Suprapubic skin (tissue), 4 donors: ENCODE measurements around the gene UBR1.

Experiments
- POLR2A ChIP-seq, 2 donors: fragments of 450-650 bp; IDR thresholded peaks; one replicate each; pipeline ENCODE4 v1.6.1; 2017; ENCODE audit warnings: antibody characterized with exemption in 2 of 2, mild to moderate bottlenecking in 2 of 2, moderate library complexity in 2 of 2
- POLR2AphosphoS5 ChIP-seq, 3 donors: sonication (generic); formaldehyde crosslinking; IDR thresholded peaks; one replicate each; pipeline ENCODE4 v1.6.1; 2017; ENCODE audit warnings: antibody characterized with exemption in 3 of 3
- TF ChIP-seq, protein P1 (sequence below), 2 donors: fragments of 200-600 bp in 1 of 2; fragments of 450-650 bp in 1 of 2; sonication (generic) in 1 of 2; IDR thresholded peaks; one replicate each; pipeline ENCODE4 v1.5.1; 2016 to 2019; ENCODE audit warnings: antibody characterized with exemption in 2 of 2, mild to moderate bottlenecking in 1 of 2, moderate library complexity in 1 of 2

DNA sequence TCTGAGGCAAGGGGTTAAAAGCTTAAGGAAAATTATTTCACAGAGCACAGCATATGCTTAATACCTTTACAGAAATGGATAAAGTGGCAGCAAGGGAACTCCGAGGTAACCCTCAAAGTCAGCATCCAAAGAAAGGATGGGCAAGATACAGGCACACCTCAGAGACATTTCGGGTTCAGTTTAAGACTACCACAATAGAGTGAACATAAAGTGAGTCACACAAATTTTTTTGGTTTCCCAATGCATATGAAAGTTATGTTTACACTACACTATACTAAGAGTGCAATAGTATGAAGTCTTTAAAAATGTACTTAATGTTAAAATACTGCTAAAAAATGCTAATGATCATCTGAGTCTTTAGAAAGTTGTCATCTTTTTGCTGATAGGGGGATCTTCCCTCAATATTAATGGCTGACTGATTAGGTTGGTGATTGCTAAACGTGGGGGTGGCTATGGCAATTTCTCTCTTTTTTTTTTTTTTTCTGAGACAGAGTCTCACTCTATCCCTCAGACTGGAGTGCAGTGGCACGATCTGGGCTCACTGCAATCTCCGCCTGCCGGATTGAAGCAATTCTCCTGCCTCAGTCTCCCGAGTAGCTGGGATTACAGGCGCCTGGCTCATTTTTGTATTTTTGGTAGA lies 10.0 kb downstream of the UBR1 start:
- TF ChIP-seq POLR2A (IDR thresholded peaks at IDR 0.05) (no peak), POLR2AphosphoS5 (IDR thresholded peaks at IDR 0.05) (no peak)
- TF ChIP-seq, protein P1, sequence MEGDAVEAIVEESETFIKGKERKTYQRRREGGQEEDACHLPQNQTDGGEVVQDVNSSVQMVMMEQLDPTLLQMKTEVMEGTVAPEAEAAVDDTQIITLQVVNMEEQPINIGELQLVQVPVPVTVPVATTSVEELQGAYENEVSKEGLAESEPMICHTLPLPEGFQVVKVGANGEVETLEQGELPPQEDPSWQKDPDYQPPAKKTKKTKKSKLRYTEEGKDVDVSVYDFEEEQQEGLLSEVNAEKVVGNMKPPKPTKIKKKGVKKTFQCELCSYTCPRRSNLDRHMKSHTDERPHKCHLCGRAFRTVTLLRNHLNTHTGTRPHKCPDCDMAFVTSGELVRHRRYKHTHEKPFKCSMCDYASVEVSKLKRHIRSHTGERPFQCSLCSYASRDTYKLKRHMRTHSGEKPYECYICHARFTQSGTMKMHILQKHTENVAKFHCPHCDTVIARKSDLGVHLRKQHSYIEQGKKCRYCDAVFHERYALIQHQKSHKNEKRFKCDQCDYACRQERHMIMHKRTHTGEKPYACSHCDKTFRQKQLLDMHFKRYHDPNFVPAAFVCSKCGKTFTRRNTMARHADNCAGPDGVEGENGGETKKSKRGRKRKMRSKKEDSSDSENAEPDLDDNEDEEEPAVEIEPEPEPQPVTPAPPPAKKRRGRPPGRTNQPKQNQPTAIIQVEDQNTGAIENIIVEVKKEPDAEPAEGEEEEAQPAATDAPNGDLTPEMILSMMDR (IDR thresholded peaks at IDR 0.05): no peak
